ENCODE data around the gene LRTM1.

LRTM1 gene
- total RNA-seq = 0 reads per million in 2 donors

DNA sequence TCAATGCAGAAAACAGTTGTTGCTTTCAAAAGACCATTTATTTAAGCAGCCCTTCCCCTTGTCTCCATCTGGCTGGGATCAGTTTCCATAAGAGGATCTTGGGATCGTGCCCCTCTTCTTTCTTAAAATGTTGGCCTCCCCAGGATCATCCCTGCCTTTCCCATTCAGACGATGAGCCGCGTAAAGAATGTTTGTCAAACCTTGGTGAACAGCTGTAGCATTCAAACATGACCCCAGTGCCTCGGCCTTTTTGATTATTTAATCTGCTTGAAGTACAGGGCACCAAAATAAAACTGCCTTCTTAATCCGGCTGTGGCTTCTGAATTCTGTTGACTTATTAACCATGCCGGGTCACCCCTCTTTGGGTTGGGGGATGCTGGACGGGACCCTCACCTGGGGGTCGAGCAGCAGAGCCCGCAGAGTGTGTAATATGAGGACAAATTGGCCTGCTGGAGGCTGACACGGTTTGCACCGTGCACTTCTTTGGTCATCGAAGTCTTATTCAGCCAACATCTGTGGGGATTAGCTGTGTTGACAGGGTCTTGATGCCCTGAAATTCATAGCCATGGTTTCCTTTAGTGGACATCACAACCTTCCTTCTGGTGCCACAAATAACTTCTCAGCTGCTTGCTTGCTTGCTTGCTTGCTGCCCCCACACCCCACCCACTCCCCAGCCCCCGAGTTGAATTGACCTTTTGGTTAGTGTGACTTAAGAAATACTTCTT is at the start of gene LRTM1:
TSS of gene LRTM1 (minus strand) at position 14 of the 725 bp plus-strand sequence. CDS start 148 bp downstream, outside the sequence.
- DNase-seq = no peak

DNA sequence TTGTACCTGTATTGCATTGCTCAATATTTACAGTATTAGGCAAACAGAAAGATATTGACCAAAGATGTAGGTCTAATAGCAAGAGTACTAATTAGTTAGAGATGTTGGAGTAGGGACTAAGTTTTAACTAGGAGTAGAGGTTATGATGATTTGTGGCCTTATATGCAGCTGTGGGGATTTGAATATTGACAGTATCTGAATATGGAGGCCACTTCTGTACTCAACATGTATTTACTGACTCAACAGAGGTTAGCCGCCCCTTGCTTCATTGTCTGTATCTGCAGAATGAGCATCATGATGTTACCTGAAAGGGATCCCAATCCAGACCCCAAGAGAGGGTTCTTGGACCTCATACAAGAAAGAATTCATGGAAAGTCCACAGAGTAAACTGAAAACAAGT is 49.6 kb upstream of the LRTM1 start:
- DNase-seq = no peak

DNA sequence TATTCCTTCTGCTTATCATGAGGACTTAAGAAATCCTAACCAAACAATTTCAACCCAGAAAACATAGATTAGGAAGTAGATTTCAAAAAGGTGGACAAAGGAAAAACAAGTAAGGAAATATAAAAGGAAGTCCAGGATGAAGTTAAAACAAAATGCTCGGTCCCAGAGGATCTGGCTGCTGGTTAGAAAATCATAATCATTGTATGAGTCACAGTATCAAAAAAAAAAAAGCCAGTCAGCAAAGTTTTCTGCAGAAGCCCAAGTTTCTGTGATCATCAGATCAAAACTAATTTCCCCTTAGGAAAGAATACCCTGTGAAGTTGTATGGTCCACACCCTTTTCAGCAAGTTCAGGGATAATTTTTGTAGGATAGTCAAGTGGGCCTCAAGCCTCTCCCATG is 43.0 kb upstream of the LRTM1 start:
- no peak for DNase-seq

DNA sequence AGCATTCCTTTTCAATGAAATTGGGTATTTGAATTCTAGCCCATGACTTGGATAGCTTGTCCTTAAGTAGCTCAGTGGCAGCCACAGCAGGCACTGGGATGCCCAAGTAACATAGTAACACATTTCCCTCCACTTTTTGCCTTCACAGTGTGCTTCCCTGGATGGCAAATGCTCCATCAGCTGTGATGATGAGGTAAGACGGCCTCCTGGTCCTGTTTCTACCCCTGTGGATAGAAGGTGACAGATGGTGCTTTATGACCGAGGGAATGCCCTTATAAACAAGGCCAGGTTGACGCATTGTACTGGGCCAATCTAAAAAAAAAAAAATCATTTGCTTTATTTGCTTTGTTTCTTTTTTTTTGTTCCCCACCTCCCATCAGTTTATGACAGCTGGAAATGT is 41.8 kb upstream of the LRTM1 start:
- no peak for DNase-seq

DNA sequence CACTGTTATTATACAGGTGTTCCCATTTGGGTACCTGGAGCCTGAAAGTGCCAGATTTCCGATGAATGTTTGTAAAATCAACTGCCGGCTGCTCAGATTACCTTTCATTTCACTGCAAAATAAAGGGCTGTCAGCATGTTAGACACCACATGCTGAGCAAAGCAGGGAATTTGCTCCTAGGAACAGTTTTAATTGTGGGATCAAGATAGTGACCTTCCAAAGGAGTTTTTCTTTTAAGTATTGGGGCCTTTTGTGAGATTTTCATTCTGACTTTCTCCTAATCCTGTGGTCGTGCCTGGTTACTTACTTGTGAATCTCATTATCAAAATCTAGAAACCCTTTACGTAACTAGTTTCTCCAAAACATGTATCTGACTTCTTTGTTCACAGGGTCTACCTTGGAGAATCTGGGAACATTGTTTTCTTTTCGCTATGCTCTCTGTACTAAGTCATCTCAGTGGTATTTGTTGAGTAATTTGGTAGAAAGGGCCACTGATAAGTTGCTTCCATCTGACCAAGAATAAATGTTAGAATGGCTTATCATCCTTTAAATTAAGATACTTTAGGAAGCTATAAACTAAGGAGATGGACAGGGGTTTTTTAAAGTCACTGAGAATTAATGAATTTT is 40.8 kb upstream of the LRTM1 start:
- DNase-seq = no peak

DNA sequence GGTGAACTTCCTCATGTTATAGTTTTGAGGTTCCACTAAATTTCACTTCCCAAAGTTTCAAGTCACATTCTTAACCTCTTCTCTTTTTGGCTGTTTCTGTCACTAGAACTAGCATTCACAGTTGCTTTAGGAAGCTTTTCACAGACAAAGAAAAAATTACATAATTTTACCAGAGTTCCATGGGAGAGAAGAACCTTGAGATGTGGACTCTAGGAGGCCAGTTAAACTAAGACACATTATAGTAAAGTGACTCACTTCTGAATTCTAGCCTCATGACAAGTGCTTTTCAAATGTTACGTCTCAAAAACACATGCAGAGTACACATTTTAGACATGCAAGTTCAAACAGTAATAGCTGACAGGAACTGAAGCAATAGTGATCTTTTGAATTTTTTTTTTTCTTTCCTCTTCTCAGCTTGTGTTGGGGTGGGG is 39.9 kb upstream of the LRTM1 start:
- no peak for DNase-seq

DNA sequence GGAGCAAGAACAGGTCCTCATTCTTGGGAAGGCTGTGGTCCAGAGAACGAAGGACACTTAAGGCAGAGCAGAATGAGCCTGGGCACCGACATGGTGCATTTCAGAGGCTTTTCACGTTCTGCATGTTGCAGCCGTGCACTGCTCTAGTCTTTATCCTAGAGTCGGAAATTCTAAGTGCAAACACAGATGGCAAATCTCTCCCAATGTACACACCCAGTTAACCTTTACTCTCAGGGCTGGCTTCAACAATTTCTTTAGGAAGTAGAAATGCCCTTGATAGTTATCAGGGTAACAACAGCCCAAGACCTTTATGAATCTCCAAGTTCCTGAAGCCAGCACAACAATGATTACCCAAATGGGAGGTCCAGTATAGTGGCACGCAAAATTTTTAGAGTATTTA is 39.1 kb upstream of the LRTM1 start:
- DNase-seq = no peak

DNA sequence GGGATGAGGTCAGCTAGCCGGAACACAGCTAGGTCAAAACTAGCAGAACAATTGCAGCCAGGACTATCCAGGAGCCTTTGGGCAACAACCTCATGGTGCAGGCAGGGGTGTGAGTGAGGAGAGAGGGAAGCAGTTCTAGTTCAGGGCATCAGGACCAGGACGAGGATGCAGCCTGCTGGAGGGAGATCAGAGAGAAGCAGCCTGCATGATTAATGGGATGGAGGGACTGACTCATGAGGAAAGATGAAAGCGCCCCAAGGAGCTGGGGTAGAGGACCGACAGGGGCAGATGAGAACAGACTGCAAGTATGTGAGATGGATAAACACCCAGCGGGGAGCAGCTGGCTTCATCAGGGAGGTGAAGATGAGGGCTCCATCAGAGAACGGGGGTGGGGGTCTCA is 37.9 kb upstream of the LRTM1 start:
- no peak for DNase-seq

DNA sequence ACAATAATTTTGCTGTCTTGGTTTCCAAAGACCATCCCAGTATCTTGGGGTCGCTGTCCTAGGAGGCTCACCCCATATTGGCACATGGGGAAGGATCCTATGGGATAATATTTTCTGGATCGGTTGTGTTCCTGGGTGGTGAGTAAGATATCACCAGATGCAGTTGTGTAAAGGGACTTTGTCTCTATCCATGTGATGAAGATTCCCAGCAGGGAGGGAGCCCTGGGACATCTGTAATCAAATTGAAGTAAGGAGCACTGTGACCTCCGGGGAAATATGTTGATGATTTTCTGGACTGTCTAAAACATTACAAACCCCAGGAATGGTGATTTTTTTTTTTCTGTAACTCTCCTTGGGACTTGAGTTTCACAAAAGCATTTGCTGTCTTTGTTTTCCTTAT is 36.2 kb upstream of the LRTM1 start:
- DNase-seq = no peak

DNA sequence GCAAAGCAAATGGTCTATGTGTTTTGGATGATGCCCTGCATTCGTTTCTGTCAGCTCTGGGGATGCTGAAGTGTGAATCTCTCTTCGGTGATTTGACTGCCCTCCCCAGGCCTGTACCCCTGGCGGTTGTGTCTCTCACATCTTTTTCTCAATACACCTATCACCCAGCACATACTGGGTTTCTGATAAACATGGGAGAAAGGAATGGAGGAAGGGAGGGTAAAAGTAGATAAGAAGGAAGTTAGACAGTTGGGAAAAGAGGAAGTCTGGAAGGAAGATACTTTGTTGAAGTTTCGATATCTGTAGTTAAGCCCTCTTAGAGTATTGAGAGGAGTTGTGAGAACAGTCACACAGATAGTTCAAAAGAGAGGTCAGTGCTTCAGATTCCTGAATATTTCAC is 35.8 kb upstream of the LRTM1 start:
- DNase-seq = no peak

DNA sequence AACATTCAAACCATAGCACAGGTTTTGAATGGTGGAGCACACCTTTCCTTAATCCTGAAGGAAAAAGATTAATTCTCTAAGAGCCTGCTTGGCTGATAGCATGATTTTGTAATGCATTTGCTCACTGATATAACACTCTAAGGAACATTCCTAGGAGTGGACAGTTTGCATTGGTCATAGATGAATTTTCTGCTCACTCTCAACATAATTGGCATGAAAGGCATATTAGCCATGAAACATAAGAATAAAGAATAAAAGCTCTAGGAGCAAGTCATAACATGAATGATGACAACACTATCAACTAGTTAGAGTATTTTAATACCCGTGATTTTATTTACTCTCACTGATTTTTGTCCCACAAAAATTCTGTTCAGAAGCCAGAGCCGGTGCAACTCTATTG is 34.3 kb upstream of the LRTM1 start:
- no peak for DNase-seq

DNA sequence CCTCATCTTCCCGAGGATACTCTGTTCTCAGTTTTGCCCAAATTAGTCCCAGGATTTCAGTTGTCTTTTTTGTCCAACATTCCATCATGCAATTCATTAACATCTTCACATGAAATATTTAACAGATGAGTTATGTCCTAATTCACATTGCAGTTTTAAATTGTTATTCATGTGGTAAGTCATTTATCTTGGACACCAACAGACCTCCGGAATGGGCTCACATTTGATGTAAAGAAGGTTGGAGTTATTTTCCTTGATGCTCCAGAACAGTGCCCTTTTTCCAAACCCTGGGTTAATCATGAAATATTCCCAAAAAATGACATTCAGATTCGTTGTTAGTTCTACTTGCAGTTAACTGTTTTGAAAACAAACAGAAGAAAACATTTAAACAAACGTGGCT is 32.8 kb upstream of the LRTM1 start:
- no peak for DNase-seq

DNA sequence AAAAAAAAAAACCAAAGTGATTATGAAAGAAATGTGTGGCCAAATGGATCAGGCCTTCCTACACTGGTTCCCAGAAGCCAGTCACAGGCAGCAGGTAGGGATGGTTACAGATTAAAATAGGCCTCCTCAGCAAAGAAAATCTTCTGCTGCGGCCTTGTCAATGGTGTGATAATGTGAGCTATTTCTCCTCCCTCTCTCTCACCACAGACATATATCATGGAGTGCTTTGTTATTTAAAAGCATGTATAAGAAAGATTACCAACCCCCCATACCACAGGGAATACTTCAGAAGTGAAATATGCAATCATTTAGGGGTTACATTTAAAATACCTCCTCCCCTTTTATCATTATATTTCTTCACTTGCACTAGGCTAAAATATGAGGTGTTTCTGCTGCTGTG is 32.2 kb upstream of the LRTM1 start:
- DNase-seq = no peak

DNA sequence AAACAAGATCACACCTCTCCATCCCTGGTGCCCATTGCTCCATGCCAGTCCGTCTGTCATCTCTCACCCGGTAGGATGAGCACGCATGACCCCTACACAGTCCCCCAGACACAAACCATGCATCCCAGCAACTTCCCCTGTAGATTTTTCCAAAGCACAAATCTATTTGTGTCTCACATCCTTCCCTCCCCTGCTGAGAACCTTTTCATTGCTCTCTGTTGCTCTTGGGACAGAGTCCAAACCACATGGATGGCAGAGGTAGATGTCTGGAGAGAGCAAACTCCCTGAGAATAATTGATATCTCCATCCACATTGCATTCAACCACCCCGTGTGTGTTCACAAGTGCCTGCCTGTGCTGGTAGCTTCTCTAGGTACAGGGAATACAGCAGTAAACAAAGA is 29.9 kb upstream of the LRTM1 start:
- DNase-seq = no peak

DNA sequence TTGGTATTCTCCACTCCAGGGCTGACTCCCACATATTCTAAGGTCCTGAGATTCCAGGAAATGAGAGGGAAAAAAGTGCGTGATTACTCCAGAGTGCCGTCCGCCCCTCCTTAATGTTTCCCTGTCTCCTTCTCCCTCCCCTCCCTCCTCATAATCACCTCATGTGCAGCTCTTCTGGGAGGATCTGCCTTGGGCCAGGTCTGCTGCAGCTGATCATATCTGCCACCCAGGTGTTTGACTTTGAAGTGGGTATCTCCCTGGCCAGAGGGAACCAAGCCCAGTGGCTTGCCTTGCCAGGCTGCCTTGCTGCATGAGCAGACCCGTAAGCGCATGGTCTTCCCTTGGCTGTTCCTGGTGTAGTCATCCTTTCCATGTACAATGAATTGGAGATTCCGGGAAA is 28.1 kb upstream of the LRTM1 start:
- DNase-seq = no peak

DNA sequence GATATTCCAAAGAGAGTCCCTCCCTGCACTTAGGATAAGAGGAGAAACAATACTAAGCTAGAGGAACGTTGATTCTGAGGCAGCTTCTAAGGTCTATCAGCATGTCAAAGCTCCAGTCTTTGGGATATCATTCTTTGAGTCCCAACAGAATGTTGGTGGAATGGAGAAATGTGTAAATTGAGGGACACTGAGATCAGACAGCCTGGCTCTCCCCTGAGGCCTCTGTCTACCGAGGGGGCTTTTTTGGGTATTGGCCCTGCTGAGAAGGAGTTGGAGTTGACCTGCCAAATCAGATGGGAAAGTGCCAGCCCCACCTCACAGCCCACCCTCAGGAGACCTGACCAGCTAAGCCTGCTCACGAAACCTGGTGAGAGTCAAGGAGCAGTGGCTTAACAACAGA is 27.6 kb upstream of the LRTM1 start:
- no peak for DNase-seq

DNA sequence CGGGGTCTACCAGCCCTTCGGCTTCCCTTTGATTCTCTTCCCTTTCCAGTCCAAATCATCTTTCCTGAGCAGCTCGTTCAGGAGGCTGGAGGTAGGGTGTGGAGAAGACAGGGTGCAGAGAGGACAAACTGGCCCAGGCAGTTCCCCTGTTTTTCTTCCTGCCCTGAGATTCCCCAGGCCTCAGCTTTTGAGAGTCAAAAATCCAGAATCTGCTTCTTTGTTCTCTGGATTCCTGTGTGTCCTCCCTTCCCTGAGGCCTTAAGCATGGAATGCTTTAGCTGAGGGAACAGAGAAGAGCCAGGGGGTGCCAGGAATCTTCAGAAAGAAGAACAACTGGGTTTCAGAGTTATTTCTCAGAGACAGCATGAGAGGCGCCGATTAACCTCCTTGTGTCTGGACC is 26.7 kb upstream of the LRTM1 start:
- DNase-seq = no peak

DNA sequence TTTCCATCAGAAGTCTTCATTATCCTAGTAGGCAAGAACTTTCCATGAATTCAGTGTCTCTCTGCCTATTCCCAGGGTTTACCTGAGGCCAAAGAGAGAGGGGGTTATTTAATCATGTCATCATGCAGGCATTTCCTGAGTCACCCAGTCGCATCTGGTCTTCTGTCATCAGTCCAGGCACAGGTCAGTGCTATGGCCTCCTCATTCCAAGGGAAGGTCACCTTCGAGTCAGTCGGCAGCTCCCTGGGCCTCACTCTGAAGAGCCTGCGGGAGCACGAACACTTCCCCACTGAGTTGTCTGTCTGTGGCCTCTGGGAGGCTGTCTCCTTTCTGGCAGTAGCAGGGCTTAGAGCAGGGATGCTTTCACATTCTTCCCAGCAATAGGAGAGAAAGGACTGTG is 26.2 kb upstream of the LRTM1 start:
- no peak for DNase-seq

DNA sequence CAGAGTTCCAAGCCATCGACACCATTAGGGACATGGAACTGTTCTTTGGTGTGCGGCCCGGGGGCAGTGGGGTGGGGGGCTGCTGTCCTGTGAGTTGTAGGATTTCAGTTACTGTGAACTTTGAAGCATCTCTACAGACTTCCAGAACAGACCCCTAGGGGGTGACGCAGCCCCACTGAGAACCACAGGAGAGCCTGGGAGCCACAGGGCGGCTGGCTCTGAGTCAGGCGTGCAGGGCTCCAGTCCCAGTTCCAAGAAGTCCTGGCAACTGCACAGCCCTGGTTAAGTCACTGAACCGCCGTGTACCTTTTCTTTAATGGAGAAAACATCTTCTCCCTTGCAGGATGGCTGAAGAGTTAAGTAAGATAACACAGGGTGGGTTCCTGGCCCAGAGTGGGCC is 23.5 kb upstream of the LRTM1 start:
- no peak for DNase-seq

DNA sequence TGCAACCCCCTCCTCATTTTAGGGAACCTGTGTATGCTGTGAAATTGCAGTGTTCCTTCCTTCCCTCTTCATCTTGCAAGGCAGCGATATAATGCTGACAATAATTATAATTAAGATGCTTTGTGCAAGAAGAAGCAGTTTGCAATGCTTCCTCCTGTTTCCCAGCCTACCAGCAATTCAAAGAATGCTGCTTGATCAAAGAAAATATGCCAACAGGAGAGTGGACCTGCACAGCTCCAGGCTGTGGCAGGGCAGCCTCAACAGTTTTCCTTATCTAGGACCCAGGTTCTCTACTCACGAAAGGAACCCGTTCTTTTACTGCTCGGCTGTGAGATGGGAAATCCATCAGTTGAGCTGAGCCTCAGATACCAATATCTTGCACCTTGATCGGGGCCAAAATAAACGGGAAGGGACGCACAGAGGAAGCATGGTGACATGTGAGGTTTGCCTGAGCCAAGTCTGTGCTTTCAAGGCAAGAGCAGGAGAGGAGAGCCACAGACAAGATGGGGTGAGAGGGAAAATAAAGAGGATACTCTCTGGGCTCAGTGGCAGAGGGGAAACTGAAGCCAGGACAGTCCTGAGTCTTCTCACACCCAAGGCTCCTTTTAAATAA is 22.6 kb upstream of the LRTM1 start:
- no peak for DNase-seq

DNA sequence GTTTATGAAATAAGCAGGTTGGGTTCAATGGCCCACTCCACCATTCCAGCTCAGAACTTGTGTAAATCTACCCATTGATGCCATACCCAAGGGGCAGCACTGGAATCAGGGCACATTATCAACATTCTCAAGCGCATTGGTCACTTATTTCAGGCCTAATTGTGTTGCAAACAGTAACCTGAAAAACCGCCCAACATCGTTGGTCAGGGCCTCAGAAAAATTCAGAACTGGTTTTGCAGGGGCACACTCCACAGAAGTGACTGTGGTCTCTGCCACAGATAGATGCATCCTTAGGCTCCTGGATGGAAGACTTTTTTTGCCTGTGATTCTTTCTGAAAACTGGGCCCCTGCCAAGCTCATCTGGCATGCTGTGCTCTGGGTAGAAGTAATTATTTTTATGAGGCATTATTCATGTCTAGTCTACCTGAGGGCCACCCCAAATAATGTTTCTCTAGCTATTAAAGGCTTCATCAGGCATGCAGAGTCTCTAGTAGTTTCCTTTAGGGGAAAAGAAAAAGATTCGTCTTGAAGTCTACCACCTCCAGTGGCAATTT is 21.7 kb upstream of the LRTM1 start:
- no peak for DNase-seq

DNA sequence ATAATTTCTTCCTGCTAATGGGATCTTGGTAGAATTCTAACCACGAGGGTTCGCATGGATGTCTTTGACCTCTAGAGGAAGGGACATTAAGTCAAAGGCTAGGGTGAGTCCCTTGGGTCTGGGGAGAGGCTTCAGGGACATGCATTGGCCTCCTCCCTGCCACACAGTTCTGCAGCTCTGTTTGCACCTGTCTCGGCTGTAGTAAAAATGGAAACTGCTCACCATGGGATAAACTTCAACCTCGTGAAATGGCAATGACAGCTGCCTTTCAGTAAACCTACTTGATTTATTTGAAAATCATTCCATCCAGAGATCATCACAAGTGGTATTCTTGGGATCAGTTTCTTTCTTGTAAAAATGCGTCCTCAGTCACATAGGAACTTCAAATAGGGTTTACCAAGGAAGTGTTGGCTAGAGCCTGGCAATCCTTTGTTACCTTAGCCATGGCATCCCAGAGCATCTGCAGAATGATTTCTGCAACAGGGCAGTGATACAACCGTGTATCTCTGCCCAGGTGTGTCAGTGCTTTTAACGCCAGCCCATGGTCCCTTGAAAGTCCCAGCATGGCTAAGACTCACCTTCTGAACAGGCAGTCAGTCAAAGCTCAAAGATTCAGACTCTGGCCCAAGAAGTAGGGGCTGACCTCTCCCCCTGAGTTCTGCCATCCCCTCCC is 14.0 kb upstream of the LRTM1 start:
- DNase-seq = no peak

DNA sequence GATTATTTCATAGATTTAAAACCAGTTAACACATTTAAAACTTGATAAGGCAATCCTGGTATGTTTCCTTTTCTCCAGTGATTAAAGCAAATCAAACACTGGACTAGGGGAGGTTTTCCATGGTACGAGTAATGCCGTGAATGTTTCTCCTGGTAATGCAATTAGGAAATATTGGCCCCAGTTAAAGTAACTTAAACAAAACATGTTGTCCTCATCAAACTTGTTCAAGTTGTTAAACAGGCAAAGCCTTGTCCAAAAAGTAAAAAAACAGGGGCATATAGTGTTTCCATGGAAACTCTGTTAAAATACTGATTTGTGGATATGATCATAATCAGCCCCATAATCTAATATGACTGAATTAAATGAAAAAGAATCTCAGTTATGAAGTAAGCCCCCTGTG is 13.1 kb upstream of the LRTM1 start:
- DNase-seq = no peak

Data from T-helper 9 cell (primary cell).